Measurements from ENCODE around the gene STRN. TPM values are rescaled to one million over a fixed set of nuclear protein-coding genes. Genes with fewer than 3 reads are reported as not detected.

The STRN gene
- total and polyA plus RNA-seq, 2 of the 13 experiments (the other 11 are each of a cell fraction or from before 2014, with no cell fraction given) = 10.4 to 19.3 TPM

- 0 out of 2 replicates have a peak, but pooled peaks have one; percentile 22 for TF ChIP-seq TFAP4 (IDR thresholded peaks at IDR 0.05; ENCODE audit: borderline replicate concordance, low read depth)
- no peak for TF ChIP-seq ZNF746 (CRISPR knock-in tag; IDR thresholded peaks at IDR 0.05)
- TF ChIP-seq ZIK1 (CRISPR knock-in tag; IDR thresholded peaks at IDR 0.05; ENCODE audit: borderline replicate concordance, low read depth) = no peak
- no peak for TF ChIP-seq NRL (CRISPR knock-in tag; IDR thresholded peaks at IDR 0.05; ENCODE audit: borderline replicate concordance)
- TF ChIP-seq NFKBIZ (CRISPR knock-in tag; IDR thresholded peaks at IDR 0.05) = no peak
- TF ChIP-seq GZF1 (CRISPR knock-in tag; IDR thresholded peaks at IDR 0.05) = no peak
- TF ChIP-seq RNF219 (CRISPR knock-in tag; IDR thresholded peaks at IDR 0.05) = no peak
- TF ChIP-seq SALL1 (CRISPR knock-in tag; IDR thresholded peaks at IDR 0.05) = peak; percentile 58; the same call in 1 of the 2 replicates
- TF ChIP-seq MATR3 (CRISPR knock-in tag; IDR thresholded peaks at IDR 0.05) = no peak
- peak; percentile 46; the same call in 1 of the 2 replicates for TF ChIP-seq NR2F2 (IDR thresholded peaks at IDR 0.05; ENCODE audit: borderline replicate concordance, low read depth)
- no peak for TF ChIP-seq ZBTB1 (CRISPR knock-in tag; IDR thresholded peaks at IDR 0.05; ENCODE audit: borderline replicate concordance)
- TF ChIP-seq LCORL (IDR thresholded peaks at IDR 0.05) = no peak
- 0 out of 2 replicates have a peak, but pooled peaks have one; percentile 31 for TF ChIP-seq LCORL (CRISPR knock-in tag; IDR thresholded peaks at IDR 0.05)
- TF ChIP-seq ZNF496 (CRISPR knock-in tag; IDR thresholded peaks at IDR 0.05; ENCODE audit: insufficient replicate concordance) = no peak
- TF ChIP-seq ZNF382 (CRISPR knock-in tag; IDR thresholded peaks at IDR 0.05; ENCODE audit: borderline replicate concordance) = no peak
- no peak for TF ChIP-seq ZNF256 (CRISPR knock-in tag; conservative IDR thresholded peaks at IDR 0.05)
- TF ChIP-seq ZBTB26 (CRISPR knock-in tag; IDR thresholded peaks at IDR 0.05; ENCODE audit: borderline replicate concordance) = no peak
- TF ChIP-seq FOXA3 (CRISPR knock-in tag; IDR thresholded peaks at IDR 0.05) = peak; percentile 50; the same call in 1 of the 2 replicates
- no peak for TF ChIP-seq POLR2G (IDR thresholded peaks at IDR 0.05; ENCODE audit: low read depth, low read length)
- peak; percentile 71 for TF ChIP-seq ARID5B (CRISPR knock-in tag; IDR thresholded peaks at IDR 0.05)
- no peak for TF ChIP-seq SIN3B (IDR thresholded peaks at IDR 0.05; ENCODE audit: low read length)
These were observed 83.8 kb downstream of the STRN start (continued) for GRCh38 chr2:36882532-36882931.
